Endothelial cell (in vitro differentiated cells): ENCODE results near the gene OXCT1. TPM values are rescaled to one million over a fixed set of nuclear protein-coding genes. Genes with fewer than 3 reads are reported as not detected.
A peak's percentile ranks its signal among the peaks of the same experiment; 100 is the strongest.

Experiments used
- DNase-seq: peaks from one replicate; pipeline ENCODE4 v3.0.0; 2021; ENCODE audit warnings: low spot score
- H3K27ac Mint-ChIP-seq: one replicate; pipeline ENCODE4 v1.8.0; 2021; ENCODE audit warnings: mixed read lengths, inconsistent platforms; ENCODE audit not compliant: unreplicated experiment
- H3K27me3 Mint-ChIP-seq: one replicate; pipeline ENCODE4 v1.8.0; 2021; ENCODE audit warnings: mild to moderate bottlenecking, moderate library complexity, mixed read lengths, inconsistent platforms; ENCODE audit not compliant: unreplicated experiment
- H3K36me3 Mint-ChIP-seq: one replicate; pipeline ENCODE4 v1.8.0; 2021; ENCODE audit warnings: mild to moderate bottlenecking, low read depth, mixed read lengths, inconsistent platforms; ENCODE audit not compliant: unreplicated experiment
- H3K4me1 Mint-ChIP-seq: one replicate; pipeline ENCODE4 v1.8.0; 2021; ENCODE audit warnings: mild to moderate bottlenecking, mixed read lengths, inconsistent platforms; ENCODE audit not compliant: unreplicated experiment
- H3K4me3 Mint-ChIP-seq: one replicate; pipeline ENCODE4 v1.8.0; 2021; ENCODE audit warnings: mild to moderate bottlenecking, mixed read lengths, inconsistent platforms; ENCODE audit not compliant: unreplicated experiment
- H3K9me3 Mint-ChIP-seq: one replicate; pipeline ENCODE4 v1.8.0; 2021; ENCODE audit warnings: mixed read lengths, inconsistent platforms; ENCODE audit not compliant: unreplicated experiment
- CTCF ChIP-seq: fragments of 200-600 bp; sonication (generic); IDR thresholded peaks from one replicate; pipeline ENCODE4 v1.5.0; 2021; ENCODE audit warnings: antibody characterized with exemption; ENCODE audit not compliant: unreplicated experiment
- total RNA-seq: library from RNA; stranded (reverse); fragmentation: NEBNext Ultra II Directional; extraction: Animal tissue kit (Norgen Biotek cat#: 25700); gene quantifications from one replicate; pipeline ENCODE4 v1.2.1, GENCODE V29; 2021; ENCODE audit not compliant: unreplicated experiment

OXCT1 gene
- total RNA-seq, 1 donor from 2014 or later = 6.5 TPM

GRCh38 chr5:41755705-41756104 is 114.5 kb downstream of the OXCT1 start:
- no peak overlapping the region for H3K27ac Mint-ChIP-seq
- H3K4me3 Mint-ChIP-seq = no peak overlapping the region
- no peaks in the 10 kb centered on the region for H3K9me3 Mint-ChIP-seq
- H3K27me3 Mint-ChIP-seq = no peaks in the 10 kb centered on the region
- no peaks in the 10 kb centered on the region for H3K36me3 Mint-ChIP-seq
- no peak for TF ChIP-seq CTCF
- DNase-seq = no peak
- H3K4me1 Mint-ChIP-seq = peaks cover 5% of the 10 kb centered on the region

- peaks cover 5% of the 10 kb centered on the region for H3K4me1 Mint-ChIP-seq
- DNase-seq = no peak
- no peaks in the 10 kb centered on the region for H3K36me3 Mint-ChIP-seq
- H3K4me3 Mint-ChIP-seq = no peak overlapping the region
- no peak overlapping the region for H3K27ac Mint-ChIP-seq
- no peaks in the 10 kb centered on the region for H3K9me3 Mint-ChIP-seq
- no peaks in the 10 kb centered on the region for H3K27me3 Mint-ChIP-seq
- TF ChIP-seq CTCF = peak; percentile 26
These were observed 115.4 kb downstream of the OXCT1 start for GRCh38 chr5:41754857-41755256.

GRCh38 chr5:41751867-41752266 is 118.4 kb downstream of the OXCT1 start:
- no peak for DNase-seq
- Mint-ChIP-seq H3K4me1 (peaks cover 5% of the 10 kb centered on the region), H3K36me3 (no peaks in the 10 kb centered on the region), H3K27ac (no peak overlapping the region), H3K9me3 (no peaks in the 10 kb centered on the region), H3K4me3 (no peak overlapping the region), H3K27me3 (no peaks in the 10 kb centered on the region)
- TF ChIP-seq CTCF = no peak

- Mint-ChIP-seq H3K36me3 (peaks cover 3% of the 10 kb centered on the region), H3K4me1 (peaks cover 3% of the 10 kb centered on the region), H3K9me3 (no peaks in the 10 kb centered on the region), H3K4me3 (no peak overlapping the region), H3K27ac (no peak overlapping the region), H3K27me3 (no peaks in the 10 kb centered on the region)
- DNase-seq = no peak
- TF ChIP-seq CTCF = no peak
These were observed 121.6 kb downstream of the OXCT1 start for GRCh38 chr5:41748631-41749030.

- Mint-ChIP-seq H3K4me3 (no peak overlapping the region), H3K36me3 (peaks cover 3% of the 10 kb centered on the region), H3K9me3 (no peaks in the 10 kb centered on the region), H3K27ac (no peak overlapping the region), H3K4me1 (peaks cover 3% of the 10 kb centered on the region), H3K27me3 (no peaks in the 10 kb centered on the region)
- no peak for TF ChIP-seq CTCF
- no peak for DNase-seq
These were observed 122.5 kb downstream of the OXCT1 start for GRCh38 chr5:41747708-41748107.
